Ureter (tissue), 1 donor: Measurements from ENCODE around the gene PTK7. TPM values are rescaled to one million over a fixed set of nuclear protein-coding genes. Genes with fewer than 3 reads are reported as not detected.

Experiments used
- DNase-seq: peaks from one replicate; pipeline ENCODE4 v3.0.0-alpha.2; 2020; ENCODE audit warnings: low spot score
- total RNA-seq: library from RNA; stranded (reverse); gene quantifications from one replicate; pipeline ENCODE4 v1.2.4, GENCODE V29; 2023
- donor health status: DM: yes; HTN: yes; CAD: no.

PTK7 gene
- total RNA-seq, 1 donor from 2014 or later: 52.0 TPM

GRCh38 chr6:43144879-43145278 lies 68.8 kb downstream of the PTK7 start:
- no peak for DNase-seq

GRCh38 chr6:43146261-43146660 lies 70.1 kb downstream of the PTK7 start:
- DNase-seq: no peak

GRCh38 chr6:43146709-43147688 lies 70.9 kb downstream of the PTK7 start:
- DNase-seq: no peak

GRCh38 chr6:43147691-43148477 lies 71.8 kb downstream of the PTK7 start:
- no peak for DNase-seq

- DNase-seq: no peak
Observed at GRCh38 chr6:43149265-43149664, 73.2 kb downstream of the PTK7 start.

GRCh38 chr6:43150051-43150751 lies 74.1 kb downstream of the PTK7 start:
- DNase-seq: no peak

- no peak for DNase-seq
Observed at GRCh38 chr6:43159599-43159998, 83.5 kb downstream of the PTK7 start.

- DNase-seq: no peak
Observed at GRCh38 chr6:43163899-43164298, 87.8 kb downstream of the PTK7 start.

DNA sequence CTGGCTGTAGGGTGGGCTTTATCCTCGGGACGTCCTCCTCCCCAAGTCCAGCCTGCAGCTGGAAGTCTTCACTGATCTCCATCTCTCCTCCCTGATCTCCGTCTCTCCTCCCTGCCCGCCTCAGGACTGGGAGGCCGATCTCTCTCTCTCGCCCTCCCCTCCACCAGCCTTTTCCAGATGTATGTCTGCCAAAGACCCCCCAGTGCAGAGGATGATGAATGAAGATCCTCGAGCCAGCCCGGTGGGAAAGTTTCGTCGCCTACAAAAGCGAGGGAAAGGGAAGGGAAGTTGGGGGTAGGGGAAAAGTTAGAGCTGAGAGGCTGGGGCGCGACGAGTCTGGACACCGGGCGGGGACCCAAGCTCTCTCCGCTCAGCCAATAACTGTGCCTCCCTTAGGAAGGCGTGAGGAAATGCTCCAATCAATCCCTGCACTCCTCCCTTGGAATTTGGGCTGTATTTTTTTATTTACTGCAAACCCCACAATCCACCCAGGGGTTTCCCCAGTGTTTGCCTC lies 94.4 kb downstream of the PTK7 start:
- DNase-seq: peak; percentile 82

DNA sequence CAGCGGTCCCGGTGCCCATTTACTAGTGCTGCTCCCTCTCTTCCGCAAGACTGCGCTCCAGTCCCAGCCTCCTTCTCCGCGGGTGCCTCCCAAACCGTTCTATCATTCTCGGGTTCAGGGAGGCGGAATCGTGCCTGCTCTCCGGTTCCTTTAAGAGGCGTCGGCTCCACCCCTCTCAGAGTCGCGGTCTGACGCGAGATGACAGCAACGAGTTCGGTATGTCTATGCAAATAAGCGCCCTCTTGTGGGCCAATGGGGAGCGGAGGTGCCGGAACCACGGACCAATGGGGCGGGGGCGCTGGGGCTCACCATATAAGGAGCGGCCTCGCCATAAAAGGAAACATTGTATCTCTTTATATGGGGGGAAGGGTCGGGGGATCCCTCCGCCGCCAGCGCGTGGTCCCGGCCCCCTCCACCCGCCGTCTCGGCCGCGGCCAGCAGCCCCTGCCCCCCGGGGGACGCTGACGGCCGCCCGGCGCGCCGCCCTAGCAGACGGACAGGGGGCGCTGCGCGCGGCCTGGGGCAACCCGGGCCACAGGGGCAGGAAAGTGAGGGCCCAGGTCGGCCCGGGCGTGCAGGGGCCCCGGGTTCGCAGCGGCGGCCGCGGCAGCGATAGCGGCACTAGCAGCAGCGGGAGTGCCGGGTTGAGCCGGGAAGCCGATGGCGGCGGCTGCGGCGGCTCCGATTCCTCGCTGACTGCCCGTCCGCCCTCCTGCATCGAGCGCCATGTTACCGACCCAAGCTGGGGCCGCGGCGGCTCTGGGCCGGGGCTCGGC lies 95.0 kb downstream of the PTK7 start, which contains the start of gene SRF:
SRF (plus strand) TSS at position 339 of the 776 bp plus-strand sequence; CDS start at position 727, 388 bp downstream.
- peak; percentile 100 for DNase-seq

- DNase-seq: no peak
Observed at GRCh38 chr6:43171707-43172103, 95.6 kb downstream of the PTK7 start.

GRCh38 chr6:43172104-43173007 lies 96.2 kb downstream of the PTK7 start:
- peak; percentile 66 for DNase-seq

DNA sequence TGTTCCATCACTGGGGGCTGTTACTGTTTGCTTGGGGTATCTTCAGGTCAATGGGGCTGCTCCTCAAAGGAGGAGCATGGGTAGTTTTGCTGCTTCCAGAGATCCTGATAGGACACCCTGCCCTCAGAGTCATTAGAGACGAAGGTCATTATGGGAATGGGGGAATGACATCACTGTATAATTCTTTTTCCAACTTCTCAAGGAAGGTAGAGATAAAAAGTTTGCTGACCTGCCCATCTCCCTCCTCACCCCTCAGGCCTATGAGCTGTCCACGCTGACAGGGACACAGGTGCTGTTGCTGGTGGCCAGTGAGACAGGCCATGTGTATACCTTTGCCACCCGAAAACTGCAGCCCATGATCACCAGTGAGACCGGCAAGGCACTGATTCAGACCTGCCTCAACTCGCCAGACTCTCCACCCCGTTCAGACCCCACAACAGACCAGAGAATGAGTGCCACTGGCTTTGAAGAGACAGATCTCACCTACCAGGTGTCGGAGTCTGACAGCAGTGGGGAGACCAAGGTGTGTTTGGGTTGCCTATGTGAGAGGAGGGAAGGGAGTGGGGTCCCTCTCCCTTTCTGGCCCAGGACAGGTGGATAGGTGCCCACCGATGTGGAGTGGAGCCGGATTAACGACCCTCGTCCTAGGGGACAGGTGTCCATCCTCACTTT lies 97.6 kb downstream of the PTK7 start:
- no peak for DNase-seq

- peak; percentile 98 for DNase-seq
Observed at GRCh38 chr6:43174263-43175112, 98.4 kb downstream of the PTK7 start.

GRCh38 chr6:43175676-43176422 lies 99.7 kb downstream of the PTK7 start:
- no peak for DNase-seq

DNA sequence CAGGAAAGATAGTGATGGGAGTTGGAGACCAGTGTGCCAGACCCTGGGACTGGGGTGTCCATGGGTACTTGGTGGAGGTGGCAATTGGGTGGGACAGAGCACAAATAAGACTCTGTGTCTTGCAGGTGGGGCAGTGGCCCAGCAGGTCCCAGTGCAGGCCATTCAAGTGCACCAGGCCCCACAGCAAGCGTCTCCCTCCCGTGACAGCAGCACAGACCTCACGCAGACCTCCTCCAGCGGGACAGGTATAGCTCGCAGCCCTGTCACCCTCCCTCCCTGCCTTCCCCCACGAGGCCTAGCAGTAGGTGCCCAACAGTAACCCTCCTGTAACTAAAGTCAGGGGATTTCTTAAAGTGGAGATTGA lies 100.3 kb downstream of the PTK7 start:
- DNase-seq: no peak

DNA sequence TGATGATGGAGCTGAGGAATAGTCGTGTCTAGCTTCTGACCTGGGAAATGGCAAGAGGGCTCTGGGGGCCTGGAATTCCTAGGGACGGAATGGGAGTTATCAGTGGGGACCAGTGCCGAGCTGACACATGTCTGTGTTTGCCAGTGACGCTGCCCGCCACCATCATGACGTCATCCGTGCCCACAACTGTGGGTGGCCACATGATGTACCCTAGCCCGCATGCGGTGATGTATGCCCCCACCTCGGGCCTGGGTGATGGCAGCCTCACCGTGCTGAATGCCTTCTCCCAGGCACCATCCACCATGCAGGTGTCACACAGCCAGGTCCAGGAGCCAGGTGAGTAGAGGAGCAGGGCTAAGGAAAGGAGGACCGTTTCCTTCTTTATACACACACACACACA lies 102.0 kb downstream of the PTK7 start:
- no peak for DNase-seq
